SH-SY5Y (cell line): ENCODE data around the gene SSH3.

ENCODE experiments used
- GATA2 ChIP-seq: IDR thresholded peaks from 2 replicates; pipeline ENCODE4 v1.6.1; 2011; ENCODE audit warnings: mild to moderate bottlenecking, low read depth, low read length
- GATA3 ChIP-seq: IDR thresholded peaks from 2 replicates; pipeline ENCODE4 v1.6.1; 2011; ENCODE audit warnings: low read depth, mild to moderate bottlenecking, low read length, moderate library complexity

DNA sequence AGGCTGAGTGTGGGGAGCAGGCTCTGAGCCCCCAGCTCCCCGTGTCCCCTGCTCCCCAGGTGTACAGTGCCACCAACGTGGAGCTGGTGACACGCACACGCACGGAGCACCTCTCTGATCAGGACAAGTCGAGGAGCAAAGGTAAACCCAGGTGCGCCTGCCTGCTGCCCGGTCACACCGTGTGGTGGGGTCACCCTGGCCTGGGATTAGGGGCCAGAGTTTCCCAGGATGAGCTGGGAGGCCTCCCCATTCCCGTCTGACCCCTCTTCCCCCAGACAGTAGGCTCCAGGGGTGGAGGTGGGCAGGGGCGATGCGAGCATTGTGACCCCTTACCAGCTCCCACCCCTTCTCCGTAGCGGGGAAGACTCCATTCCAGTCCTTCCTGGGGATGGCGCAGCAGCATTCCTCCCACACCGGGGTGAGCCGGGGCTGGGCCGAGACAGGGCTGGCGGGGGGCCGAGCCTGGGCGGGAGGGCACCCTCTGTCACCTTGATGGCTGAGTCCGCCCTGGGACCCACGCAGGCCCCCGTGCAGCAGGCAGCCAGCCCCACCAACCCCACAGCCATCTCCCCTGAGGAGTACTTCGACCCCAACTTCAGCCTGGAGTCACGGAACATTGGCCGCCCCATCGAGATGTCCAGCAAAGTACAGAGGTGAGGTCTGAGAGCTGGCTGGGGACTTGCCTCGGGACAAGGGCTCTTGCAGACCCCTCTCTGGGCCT is 3.7 kb upstream of the SSH3 start:
- no peak for TF ChIP-seq GATA2
- TF ChIP-seq GATA3, result no peak
